Stimulated activated naive CD4-positive, alpha-beta T cell (primary cell): ENCODE results near the gene MSX2.

Source experiments
- DNase-seq, 6 experiments: peaks; one replicate each; lab custom pipeline; 2025; lab: John Stamatoyannopoulos, UW

The MSX2 gene

DNA sequence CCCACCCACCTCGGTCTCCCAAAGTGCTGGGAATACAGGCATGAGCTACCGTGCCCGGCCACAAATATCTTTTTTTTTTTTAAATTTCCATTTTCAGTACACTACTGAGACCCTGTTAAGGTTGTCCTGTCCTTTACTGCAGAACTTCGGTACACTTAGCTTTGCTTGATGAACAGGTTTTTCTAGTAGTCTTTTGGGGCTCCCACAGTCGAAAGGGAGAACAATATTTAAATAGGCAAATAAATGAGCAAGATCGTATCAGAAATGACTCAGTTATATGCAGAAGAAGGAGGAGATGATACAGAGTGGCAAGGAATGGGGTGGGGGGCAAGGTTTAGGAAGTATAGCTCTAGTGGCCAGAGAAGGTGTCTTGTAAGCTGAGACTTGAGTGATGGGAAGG, 52.7 kb downstream of the MSX2 start:
- no peak for DNase-seq

DNA sequence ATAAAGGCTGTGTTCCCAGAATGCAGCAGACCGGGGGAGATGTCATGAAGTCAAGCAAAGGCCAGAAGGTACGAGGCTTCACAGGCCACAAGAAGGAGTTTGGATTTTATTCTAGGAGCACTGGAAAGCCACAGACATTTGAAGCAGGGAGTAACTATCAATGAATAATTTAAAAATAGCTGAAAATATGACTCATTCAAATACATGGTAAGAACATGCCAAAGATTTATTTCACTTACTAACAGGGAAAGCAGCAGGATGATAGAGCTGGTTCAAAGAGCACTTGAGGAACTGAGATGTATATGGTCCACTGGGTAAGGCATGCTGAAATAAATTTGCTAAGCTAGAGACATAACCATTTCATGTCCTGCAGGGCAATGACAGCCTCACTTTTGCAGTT, 53.2 kb downstream of the MSX2 start:
- no peak for DNase-seq
